Measurements from ENCODE around the gene ABR.

- TF ChIP-seq CTCF (IDR thresholded peaks at IDR 0.05; ENCODE audit: insufficient read depth, low read length) (no peak), REST (IDR thresholded peaks at IDR 0.05; ENCODE audit: insufficient replicate concordance, low read depth) (no peak), POLR2AphosphoS5 (IDR thresholded peaks at IDR 0.05; ENCODE audit: low read depth) (no peak), SPI1 (IDR thresholded peaks at IDR 0.05; ENCODE audit: borderline replicate concordance, low read depth) (no peak), GABPA (IDR thresholded peaks at IDR 0.05; ENCODE audit: low read depth) (no peak)
These were observed 134.3 kb downstream of the ABR start for GRCh38 chr17:1045456-1045855.

Data from HL-60 (cell line).